Measurements from ENCODE around the gene TAF13. TPM values are rescaled to one million over a fixed set of nuclear protein-coding genes. Genes with fewer than 3 reads are reported as not detected.
"Not testable (repeated sequence)": the region's sequence is repeated elsewhere in the genome, so short reads cannot be mapped to it uniquely, and the experiment has no call there.

The TAF13 gene
- total RNA-seq, 1 donor from 2014 or later = 68.0 TPM

DNA sequence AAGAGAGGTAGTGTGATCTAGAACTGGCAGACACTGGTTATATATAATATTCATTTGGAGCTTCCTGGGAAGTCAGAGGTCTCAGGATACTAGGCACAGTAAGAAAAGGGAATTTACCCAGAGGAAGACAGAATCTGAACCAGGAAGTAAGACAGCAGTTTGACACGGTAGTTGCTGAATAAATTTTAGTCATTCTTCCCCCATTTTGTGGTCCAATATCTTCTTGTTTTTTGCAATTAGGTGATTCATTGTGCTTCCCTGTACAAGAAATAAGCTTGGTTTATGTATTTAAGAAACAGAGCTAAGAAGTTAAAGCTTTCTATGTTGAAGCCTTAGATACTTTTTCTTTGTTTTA, 16.0 kb upstream of the TAF13 start:
- no peak for DNase-seq (ENCODE audit: low read depth, low spot score)

GRCh38 chr1:109091078-109091838, 15.5 kb upstream of the TAF13 start:
- DNase-seq (ENCODE audit: low read depth, low spot score) = no peak

GRCh38 chr1:109090196-109091077, 14.6 kb upstream of the TAF13 start, which contains the start of gene TMEM167B:
TMEM167B (plus strand) TSS chr1:109090764; CDS start chr1:109090873, 109 bp downstream.
- peak; percentile 88 for DNase-seq (ENCODE audit: low read depth, low spot score)

GRCh38 chr1:109089242-109090015, 13.6 kb upstream of the TAF13 start:
- DNase-seq (ENCODE audit: low read depth, low spot score) = no peak

GRCh38 chr1:109084563-109085517, 9.0 kb upstream of the TAF13 start:
- no peak for DNase-seq (ENCODE audit: low read depth, low spot score)

- no peak for DNase-seq (ENCODE audit: low read depth, low spot score)
Measured at GRCh38 chr1:109083923-109084322, 8.1 kb upstream of the TAF13 start.

DNA sequence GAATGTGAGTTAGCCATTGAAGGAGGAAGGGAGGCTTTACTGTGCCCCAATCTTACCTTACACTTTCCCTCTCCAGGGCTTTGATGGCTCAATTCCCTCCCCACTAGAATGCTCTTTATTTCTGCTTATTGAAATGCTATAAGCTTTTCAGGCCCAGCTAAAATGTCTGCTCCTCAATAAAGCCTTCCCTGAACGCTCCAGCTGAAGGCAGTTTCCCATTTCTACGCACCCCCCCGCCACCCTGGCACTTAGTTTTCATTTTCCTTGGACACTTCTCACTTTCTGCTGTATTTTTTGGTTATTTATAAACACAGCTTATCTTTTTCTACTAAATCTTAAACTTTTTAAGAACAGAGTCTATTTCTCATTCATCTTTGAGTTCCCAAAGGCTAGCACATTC, 7.7 kb upstream of the TAF13 start:
- no peak for DNase-seq (ENCODE audit: low read depth, low spot score)

GRCh38 chr1:109080441-109081082, 4.8 kb upstream of the TAF13 start:
- no peak for DNase-seq (ENCODE audit: low read depth, low spot score)

- no peak for DNase-seq (ENCODE audit: low read depth, low spot score)
Measured at GRCh38 chr1:109079240-109079622, 3.4 kb upstream of the TAF13 start.

DNA sequence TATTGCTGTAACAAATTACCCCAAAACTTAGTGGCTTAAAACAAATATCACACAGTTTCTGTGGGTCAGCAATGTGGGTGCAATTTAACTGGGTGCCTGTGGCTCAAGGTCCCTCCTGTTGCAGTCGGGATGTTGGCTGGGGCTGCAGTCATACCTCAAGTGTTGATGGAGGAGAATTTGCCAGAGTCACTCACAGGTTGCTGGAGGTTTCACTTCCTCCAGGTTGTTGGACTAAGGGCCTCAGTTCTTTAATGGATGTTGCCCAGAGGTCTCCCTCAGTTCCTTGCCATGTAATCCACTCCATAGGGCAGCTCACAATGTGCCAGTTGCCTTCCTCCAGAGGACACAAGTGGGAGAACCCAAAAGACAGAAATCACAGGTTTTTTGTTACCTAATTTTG, 2.5 kb upstream of the TAF13 start:
- DNase-seq (ENCODE audit: low read depth, low spot score) = no peak

DNA sequence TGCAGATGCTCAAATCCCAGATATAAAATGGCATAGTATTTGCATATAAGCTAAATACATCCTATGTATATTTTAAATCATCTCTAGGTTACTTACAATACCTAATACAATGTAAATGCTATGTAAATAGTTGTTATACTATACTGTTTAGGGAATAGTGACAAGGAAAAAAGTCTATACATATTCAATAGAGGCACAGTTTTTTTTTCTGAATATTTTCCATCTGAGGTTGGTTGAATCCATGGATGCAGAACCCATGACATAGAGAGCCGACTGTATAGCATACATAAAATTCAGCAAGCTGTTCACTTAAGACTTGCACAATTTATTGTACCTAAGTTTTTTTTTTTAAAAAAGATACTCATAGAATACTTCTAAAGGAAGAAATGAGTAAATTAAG, 6.5 kb downstream of the TAF13 start:
- no peak for DNase-seq (ENCODE audit: low read depth, low spot score)

GRCh38 chr1:109067883-109068282, 7.9 kb downstream of the TAF13 start:
- no peak for DNase-seq (ENCODE audit: low read depth, low spot score)

DNA sequence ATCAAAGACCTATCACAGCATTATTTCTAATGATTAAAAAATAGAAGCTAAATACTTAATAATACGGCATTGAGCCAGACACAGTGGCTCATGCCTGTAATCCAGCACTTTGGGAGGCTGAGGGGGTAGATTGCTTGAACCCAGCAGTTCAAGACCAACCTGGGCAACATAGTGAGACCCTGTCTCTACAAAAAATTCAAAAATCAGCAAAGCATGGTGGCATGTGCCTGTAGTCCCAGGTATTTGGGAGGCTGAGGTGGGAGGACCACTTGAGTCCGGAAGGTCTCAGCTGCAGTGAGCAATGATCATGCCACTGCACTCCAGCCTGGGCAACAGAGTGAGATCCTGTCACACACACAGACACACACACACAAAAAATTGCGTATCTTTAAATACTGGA, 10.7 kb downstream of the TAF13 start:
- DNase-seq (ENCODE audit: low read depth, low spot score) = no peak

- no peak for DNase-seq (ENCODE audit: low read depth, low spot score)
Measured at GRCh38 chr1:109061183-109061582, 14.6 kb downstream of the TAF13 start.

DNA sequence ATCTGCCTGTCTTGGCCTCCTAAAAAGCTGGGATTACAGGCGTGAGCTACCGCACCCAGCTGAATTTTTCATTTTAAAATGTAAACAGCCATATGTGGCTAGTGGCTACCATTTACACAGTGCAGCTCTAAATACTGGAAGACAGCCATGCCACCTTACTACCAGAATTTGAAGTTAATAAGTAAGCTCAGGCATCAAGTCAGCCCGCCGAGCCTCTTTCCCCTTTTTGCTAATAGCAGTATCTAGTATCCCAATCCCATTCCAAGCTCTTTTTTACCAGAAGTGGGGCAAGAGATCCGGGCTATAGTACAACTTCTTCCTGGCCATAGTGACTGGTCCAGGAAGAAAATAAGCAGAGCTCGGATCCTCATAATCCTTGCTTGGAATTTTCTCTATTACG, 15.1 kb downstream of the TAF13 start:
- DNase-seq (ENCODE audit: low read depth, low spot score) = no peak

DNA sequence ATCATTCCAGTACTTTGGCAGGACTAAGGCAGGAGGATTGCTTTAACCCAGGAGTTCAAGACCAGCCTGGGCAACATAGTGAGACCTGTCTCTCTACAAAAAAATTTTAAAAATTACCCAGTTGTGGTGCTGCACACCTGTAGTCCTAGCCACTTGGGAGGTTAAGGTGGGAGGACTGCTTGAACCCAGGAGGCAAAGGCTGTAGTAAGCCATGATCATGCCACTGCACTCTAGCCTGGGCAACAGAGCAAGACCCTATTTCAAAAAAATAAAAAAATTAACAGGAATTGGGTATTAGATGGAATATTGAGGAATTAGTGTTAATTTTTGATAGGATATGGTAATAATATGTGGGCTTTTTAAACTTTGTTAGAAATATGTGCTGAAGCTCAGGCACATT, 16.8 kb downstream of the TAF13 start:
- DNase-seq (ENCODE audit: low read depth, low spot score) = no peak

DNA sequence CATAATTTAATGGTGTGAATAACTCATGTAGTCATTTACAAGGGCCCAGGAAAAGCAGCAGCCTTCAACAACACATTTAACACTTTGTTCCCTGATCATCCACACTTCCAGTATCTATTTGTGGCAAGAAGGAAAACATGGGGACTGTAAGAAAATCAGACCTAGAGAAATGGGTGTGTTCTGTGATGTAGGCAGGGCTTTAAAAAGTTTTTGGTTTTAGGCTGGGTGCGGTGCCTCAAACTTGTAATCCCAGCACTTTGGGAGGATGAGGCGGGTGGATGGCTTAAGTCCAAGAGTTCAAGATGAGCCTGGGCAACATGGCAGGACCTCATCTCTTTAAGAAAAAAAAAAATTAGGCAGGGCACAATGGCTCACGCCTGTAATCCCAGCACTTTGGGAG, 19.7 kb downstream of the TAF13 start:
- no peak for DNase-seq (ENCODE audit: low read depth, low spot score)

DNA sequence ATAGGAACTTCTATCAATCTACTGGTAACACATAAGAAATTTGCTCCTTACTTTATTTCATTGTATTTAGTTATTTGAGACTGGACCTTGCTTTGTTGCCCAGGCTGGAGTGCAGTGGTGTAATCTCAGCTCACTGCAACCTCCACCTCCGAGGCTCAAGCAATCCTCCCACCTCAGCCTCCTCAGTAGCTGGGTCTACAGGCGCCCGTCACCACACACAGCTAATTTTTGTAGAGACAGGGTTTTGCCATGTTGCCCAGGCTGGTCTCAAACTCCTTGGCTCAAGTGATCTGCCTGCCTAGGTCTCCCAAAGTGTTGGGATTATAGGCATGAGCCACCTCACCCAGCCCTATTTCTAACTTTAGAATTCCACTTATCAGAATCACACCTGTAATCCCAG, 23.7 kb downstream of the TAF13 start:
- not testable (repeated sequence) for DNase-seq (ENCODE audit: low read depth, low spot score)

- DNase-seq (ENCODE audit: low read depth, low spot score) = no peak
Measured at GRCh38 chr1:109050228-109050995, 25.4 kb downstream of the TAF13 start.

GRCh38 chr1:109048335-109048734, 27.5 kb downstream of the TAF13 start:
- DNase-seq (ENCODE audit: low read depth, low spot score) = no peak
